Measurements from ENCODE around the gene CASKIN2.

DNA sequence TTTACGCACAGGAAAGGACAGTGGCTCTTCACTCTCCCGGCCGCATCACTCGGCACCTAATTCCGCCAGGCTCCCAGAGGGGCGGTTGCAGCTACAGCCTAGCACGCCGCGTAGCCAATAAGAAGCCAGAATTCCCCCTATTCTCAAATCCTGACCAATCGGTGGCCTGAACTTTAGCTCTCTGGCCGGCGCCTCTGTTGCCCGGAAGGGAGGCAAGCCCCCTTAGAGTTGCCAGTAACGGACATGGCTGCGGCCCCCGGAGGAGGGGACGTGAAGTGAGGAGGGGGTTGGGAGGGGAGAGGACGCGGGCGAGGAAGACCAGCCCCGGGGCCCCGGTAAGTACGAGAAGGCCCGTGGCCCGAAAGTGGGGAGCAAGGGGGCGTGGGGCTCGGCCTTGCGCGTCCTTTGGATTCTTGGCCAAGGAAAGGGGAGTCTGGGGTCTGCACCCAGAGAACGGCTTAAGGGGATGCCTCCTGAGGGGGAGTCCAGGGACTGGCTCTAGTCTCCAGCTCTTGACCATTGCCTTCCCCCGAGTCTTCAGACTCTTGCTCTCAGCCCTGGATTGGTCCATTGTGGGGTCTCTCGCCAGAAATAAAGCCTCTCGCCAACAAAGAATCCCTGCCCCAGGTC, 58.8 kb downstream of the CASKIN2 start, which contains the start of gene TMEM94:
- TF ChIP-seq CTCF (IDR thresholded peaks at IDR 0.05): no peak
- TF ChIP-seq POLR2A (IDR thresholded peaks at IDR 0.05): peak in 1 of 2 donors; percentile 58

All from heart left ventricle (tissue), 13 donors.